IMR-90 (cell line): ENCODE data around the gene ZG16. TPM values are rescaled to one million over a fixed set of nuclear protein-coding genes. Genes with fewer than 3 reads are reported as not detected.

ENCODE experiments used
- ATAC-seq: fragments of 200-7000 bp; cut with Tn5 transposase; 2 replicates; pipeline ENCODE4 v1.9.1; 2020; ENCODE audit warnings: low read depth, mild to moderate bottlenecking, moderate library complexity
- BruUV-seq: library from RNA; stranded (reverse); fragments of 400-500 nt; replicated peaks from 2 replicates; lab custom pipeline; 2021; lab: Mats Ljungman, UMichigan
- CTCF ChIA-PET: fragments of 300-600 bp; formaldehyde crosslinking; extraction: SDS; loops from one replicate; lab custom pipeline; 2021; ENCODE audit warnings: antibody characterized with exemption; lab: Yijun Ruan, JAX
- POLR2A ChIA-PET: fragments of 300-600 bp; sonication (Branson Sonifier 250); formaldehyde crosslinking; loops from one replicate; lab custom pipeline; 2022; ENCODE audit warnings: antibody characterized with exemption; ENCODE audit not compliant: unreplicated experiment; lab: Charles Lee
- DNase-seq: peaks from one replicate; pipeline ENCODE4 v3.0.0; 2013
- H2AFZ ChIP-seq: replicated peaks from 2 replicates; pipeline ENCODE3; 2013; ENCODE audit warnings: low read length, mild to moderate bottlenecking; ENCODE audit not compliant: poor library complexity
- H2AK5ac ChIP-seq: 2 replicates; pipeline ENCODE4 v1.6.1; 2013; ENCODE audit warnings: low read depth, low read length, inconsistent platforms
- H2AK9ac ChIP-seq: replicated peaks from 2 replicates; pipeline ENCODE3; 2013; ENCODE audit warnings: mild to moderate bottlenecking, low read depth, low read length, moderate library complexity; ENCODE audit not compliant: poor library complexity
- H2BK120ac ChIP-seq: 2 replicates; pipeline ENCODE4 v1.6.1; 2013; ENCODE audit warnings: low read depth, low read length, inconsistent platforms
- H2BK15ac ChIP-seq: 3 replicates; pipeline ENCODE4 v1.6.1; 2013; ENCODE audit warnings: low read depth, low read length, inconsistent platforms
- H2BK20ac ChIP-seq: 2 replicates; pipeline ENCODE4 v1.6.1; 2013; ENCODE audit warnings: low read depth, mild to moderate bottlenecking, inconsistent platforms, low read length, moderate library complexity
- H2BK5ac ChIP-seq: 2 replicates; pipeline ENCODE4 v1.6.1; 2013; ENCODE audit warnings: mild to moderate bottlenecking, low read depth, low read length, inconsistent platforms; ENCODE audit not compliant: poor library complexity, severe bottlenecking
- H3K14ac ChIP-seq: replicated peaks from 2 replicates; pipeline ENCODE4 v1.6.1; 2013; ENCODE audit warnings: low read depth, low read length, inconsistent platforms
- H3K18ac ChIP-seq: 2 replicates; pipeline ENCODE4 v1.6.1; 2013; ENCODE audit warnings: low read depth, low read length, control low read depth
- H3K23ac ChIP-seq: 2 replicates; pipeline ENCODE4 v1.6.1; 2013; ENCODE audit warnings: low read depth, low read length, inconsistent platforms
- H3K27ac ChIP-seq: 2 replicates; pipeline ENCODE4 v1.5.1; 2013; ENCODE audit warnings: mild to moderate bottlenecking, control low read depth, low read length; ENCODE audit not compliant: insufficient read depth
- H3K27me3 ChIP-seq: 2 replicates; pipeline ENCODE4 v1.6.1; 2013; ENCODE audit warnings: low read length; ENCODE audit not compliant: control insufficient read depth, insufficient read depth
- H3K36me3 ChIP-seq: 2 replicates; pipeline ENCODE4 v1.6.1; 2013; ENCODE audit warnings: low read length, mixed read lengths; ENCODE audit not compliant: control insufficient read depth, insufficient read depth
- H3K4ac ChIP-seq: 2 replicates; pipeline ENCODE4 v1.6.1; 2013; ENCODE audit warnings: low read depth, low read length, inconsistent platforms
- H3K4me1 ChIP-seq: 2 replicates; pipeline ENCODE4 v1.6.1; 2013; ENCODE audit warnings: low read length, mixed read lengths; ENCODE audit not compliant: control insufficient read depth, insufficient read depth
- H3K4me2 ChIP-seq: 2 replicates; pipeline ENCODE4 v1.6.1; 2013; ENCODE audit warnings: low read depth, mild to moderate bottlenecking, control low read depth, low read length, moderate library complexity
- H3K4me3 ChIP-seq: 2 replicates; pipeline ENCODE4 v1.5.1; 2013; ENCODE audit warnings: low read depth, mild to moderate bottlenecking, control low read depth, low read length, moderate library complexity; ENCODE audit not compliant: insufficient read depth
- H3K56ac ChIP-seq: 2 replicates; pipeline ENCODE4 v1.6.1; 2013; ENCODE audit warnings: low read length, inconsistent platforms; ENCODE audit not compliant: insufficient read depth; ENCODE audit errors: extremely low read depth
- H3K79me1 ChIP-seq, 2 experiments: 2 replicates each; pipeline ENCODE4 v1.6.1; 2013; ENCODE audit warnings: low read length in 2 of 2, inconsistent platforms in 1 of 2, low read depth in 1 of 2
- H3K9ac ChIP-seq: 2 replicates; pipeline ENCODE4 v1.6.1; 2013; ENCODE audit warnings: low read depth, low read length, control low read depth
- H3K9me1 ChIP-seq: 2 replicates; pipeline ENCODE4 v1.6.1; 2013; ENCODE audit warnings: low read length, inconsistent platforms; ENCODE audit not compliant: insufficient read depth
- H3K9me3 ChIP-seq: 2 replicates; pipeline ENCODE4 v1.6.1; 2013; ENCODE audit warnings: low read length; ENCODE audit not compliant: control insufficient read depth, insufficient read depth
- H4K20me1 ChIP-seq: 2 replicates; pipeline ENCODE4 v1.6.1; 2013; ENCODE audit warnings: low read length, inconsistent platforms; ENCODE audit not compliant: insufficient read depth
- H4K5ac ChIP-seq: 2 replicates; pipeline ENCODE4 v1.6.1; 2013; ENCODE audit warnings: mild to moderate bottlenecking, low read depth, low read length, control low read depth
- H4K8ac ChIP-seq, 2 experiments: 2 replicates each; pipeline ENCODE4 v1.6.1; 2013; ENCODE audit warnings: low read depth in 2 of 2, low read length in 2 of 2, control low read depth in 1 of 2, inconsistent platforms in 1 of 2
- H4K91ac ChIP-seq: 2 replicates; pipeline ENCODE4 v1.6.1; 2013; ENCODE audit warnings: low read depth, low read length, inconsistent platforms; ENCODE audit not compliant: insufficient read depth
- BHLHE40 ChIP-seq: fragments of 150-350 bp; IDR thresholded peaks from 2 replicates; pipeline ENCODE4 v1.6.1; 2016; ENCODE audit warnings: mild to moderate bottlenecking, low read depth, low read length
- CEBPB ChIP-seq: IDR thresholded peaks from 2 replicates; pipeline ENCODE4 v1.6.1; 2012; ENCODE audit warnings: low read depth, low read length, improper control_type of control experiment
- ELK1 ChIP-seq: fragments of 150-350 bp; IDR thresholded peaks from 2 replicates; pipeline ENCODE4 v1.6.1; 2016; ENCODE audit warnings: low read depth, mild to moderate bottlenecking, low read length, moderate library complexity, borderline replicate concordance
- MAFK ChIP-seq: IDR thresholded peaks from 2 replicates; pipeline ENCODE4 v1.6.1; 2012; ENCODE audit warnings: low read depth, low read length, improper control_type of control experiment
- MAZ ChIP-seq: IDR thresholded peaks from 2 replicates; pipeline ENCODE4 v1.6.1; 2012; ENCODE audit warnings: low read depth, mild to moderate bottlenecking, low read length, improper control_type of control experiment, moderate library complexity, borderline replicate concordance
- MXI1 ChIP-seq: IDR thresholded peaks from 2 replicates; pipeline ENCODE4 v1.6.1; 2012; ENCODE audit warnings: low read depth, mild to moderate bottlenecking, low read length, moderate library complexity, borderline replicate concordance
- NFE2L2 ChIP-seq: fragments of 150-350 bp; IDR thresholded peaks from 2 replicates; pipeline ENCODE4 v1.6.1; 2016; ENCODE audit warnings: low read depth, mild to moderate bottlenecking, low read length
- RAD21 ChIP-seq: IDR thresholded peaks from 2 replicates; pipeline ENCODE4 v1.6.1; 2012; ENCODE audit warnings: low read length, improper control_type of control experiment
- RFX5 ChIP-seq: IDR thresholded peaks from 2 replicates; pipeline ENCODE4 v1.8.0; 2012; ENCODE audit warnings: low read depth, mild to moderate bottlenecking, low read length, moderate library complexity
- SMC3 ChIP-seq: fragments of 150-350 bp; IDR thresholded peaks from 2 replicates; pipeline ENCODE4 v1.6.1; 2016; ENCODE audit warnings: low read depth, mild to moderate bottlenecking, antibody characterized with exemption, low read length, moderate library complexity
- USF2 ChIP-seq: fragments of 150-350 bp; IDR thresholded peaks from 2 replicates; pipeline ENCODE4 v1.6.1; 2017; ENCODE audit warnings: mild to moderate bottlenecking, antibody characterized with exemption, low read length, low read depth
- WGBS, 2 experiments: methylation state at CpG; one replicate each; pipeline versions ENCODE4 v1.1.5 to v1.1.7; 2013; ENCODE audit warnings: missing lambda C conversion rate in 2 of 2; ENCODE audit not compliant: insufficient read length in 1 of 2; ENCODE audit errors: extremely low coverage in 2 of 2; 5-methylcytosine and 5-hydroxymethylcytosine counted together
- dilution Hi-C: fragments of 300-500 bp; cut with HindIII; formaldehyde crosslinking; loops from one replicate; pipeline ENCODE4 v1.14.3; 2018; ENCODE audit warnings: low sequenced_read_pairs; ENCODE audit not compliant: unreplicated experiment
- in situ Hi-C: fragments of 300-500 bp; cut with MboI; formaldehyde crosslinking; loops from 3 replicates; pipeline ENCODE4 v1.14.3; 2019; ENCODE audit warnings: low sequenced_read_pairs, inconsistent platforms, mixed read lengths
- intact Hi-C: fragments of 100-400 bp; cut with micrococcal nuclease; formaldehyde crosslinking; loops from 2 replicates; pipeline ENCODE4 v1.10.0; 2022
- polyA plus RNA-seq, 3 experiments: library from polyadenylated mRNA; depleted of rRNA; stranded (reverse); fragments of >200 nt; gene quantifications; 2 replicates each; pipeline ENCODE4 v1.2.3, GENCODE V29; 2012; ENCODE audit warnings: low replicate concordance in 1 of 3
- total RNA-seq: library from RNA; depleted of rRNA; stranded (reverse); fragments of >200 nt; gene quantifications from 2 replicates; pipeline ENCODE4 v1.2.3, GENCODE V29; 2012

ZG16 gene
- total and polyA plus RNA-seq, 2 of the 4 experiments (the other 2 are of a cell fraction): not detected

- H3K4me3 ChIP-seq: peak within 1 kb of the TSS; percentile 62
- peaks cover 9% of the 10 kb centered on the region for H3K9me1 ChIP-seq
- H3K9ac ChIP-seq: peak within 1 kb of the TSS; percentile 79
- peaks cover 6% of the 10 kb centered on the region for H4K20me1 ChIP-seq
- ATAC-seq: peak; percentile 68
- peak within 1 kb of the TSS; percentile 75 for H2BK120ac ChIP-seq
- H2AK5ac ChIP-seq: peak within 1 kb of the TSS; percentile 94
- in situ Hi-C loops: no loop called here
- peaks cover 6% of the 10 kb centered on the region for H3K36me3 ChIP-seq
- H3K27ac ChIP-seq: peak within 1 kb of the TSS; percentile 89
- peaks cover 14% of the 10 kb centered on the region for H3K4me1 ChIP-seq
- intact Hi-C loops: loop anchor here (1.0 to 5.0 kb wide), 2 partner anchors 116 to 206 kb away; partner anchors contain the start of gene C16orf92
- ChIA-PET CTCF (interaction anchor here (0.5 to 2.1 kb wide), 10 partner anchors 9 to 198 kb away, joined by 3 to 10 read pairs (median 3); partner anchors contain the start of genes HIRIP3 and INO80E), POLR2A (interaction anchor here (0.7 kb wide), 2 partner anchors 50 to 84 kb away, joined by 4 to 15 read pairs; partner anchors contain the start of gene ASPHD1)
- peak within 1 kb of the TSS; percentile 91 for H3K23ac ChIP-seq
- H2BK15ac ChIP-seq: peak within 1 kb of the TSS; percentile 77; the same call in 1 of the 3 replicates
- peak; percentile 100 for DNase-seq
- H3K9me3 ChIP-seq: no peaks in the 10 kb centered on the region
- H2BK5ac ChIP-seq: peak within 1 kb of the TSS; percentile 95
- H3K27me3 ChIP-seq: no peaks in the 10 kb centered on the region
- peak within 1 kb of the TSS; percentile 98 for H2AK9ac ChIP-seq
- peak within 1 kb of the TSS; percentile 89 for H3K14ac ChIP-seq
- H4K91ac ChIP-seq: peak within 1 kb of the TSS; percentile 93
- 0% methylated on average over 30 of the region's 70 CpGs; no CpG with 5 or more reads in 1 of the 2 experiments for WGBS, 2 experiments
- peak within 1 kb of the TSS; percentile 98 for H2AFZ ChIP-seq
- peak within 1 kb of the TSS; percentile 89 for H3K56ac ChIP-seq
- peak within 1 kb of the TSS; percentile 43; the same call in 1 of the 2 replicates for H2BK20ac ChIP-seq
- peak within 1 kb of the TSS; percentile 71 for H4K5ac ChIP-seq
- dilution Hi-C loops: no loop called here
- peak within 1 kb of the TSS; percentile 88 for H3K4ac ChIP-seq
- no TSS peak for BruUV-seq
- peak within 1 kb of the TSS; percentile 92 for H3K4me2 ChIP-seq
- H3K79me1 ChIP-seq: peaks cover 18 to 67% of the 10 kb centered on the region in 2 experiments
- peak within 1 kb of the TSS; percentile 7 to 95 for H4K8ac ChIP-seq
- H3K18ac ChIP-seq: peak within 1 kb of the TSS; percentile 38; the same call in 1 of the 2 replicates
- TF ChIP-seq CEBPB (no peak), ELK1 (no peak), MAZ (peak; percentile 46; the same call in 1 of the 2 replicates), BHLHE40 (no peak; the same call in 1 of the 2 replicates), MAFK (no peak), SMC3 (peak; percentile 62), RFX5 (no peak), MXI1 (peak; percentile 41; the same call in 1 of the 2 replicates), RAD21 (peak; percentile 80), USF2 (peak; percentile 50; the same call in 1 of the 2 replicates), NFE2L2 (no peak)
These were observed 38.0 kb downstream of the ZG16 start, which contains the start of gene PAGR1 for GRCh38 chr16:29815793-29816693. PAGR1 (plus strand) TSS chr16:29816152; CDS start chr16:29816526, 374 bp downstream.
